Mammary epithelial cell (primary cell): ENCODE data around the gene TULP1.

ENCODE experiments used
- CTCF ChIP-seq, 2 donors: IDR thresholded peaks in 1 of 2; conservative IDR thresholded peaks in 1 of 2; 2 replicates each; pipeline ENCODE4 v1.5.1; 2011 to 2012; ENCODE audit warnings: inconsistent platforms in 2 of 2, low read length in 2 of 2, mild to moderate bottlenecking in 2 of 2, control low read depth in 1 of 2, low read depth in 1 of 2; ENCODE audit not compliant: insufficient read depth in 1 of 2; ENCODE audit errors: extremely low read depth in 1 of 2
- EZH2 ChIP-seq: IDR thresholded peaks from 2 replicates; pipeline ENCODE4 v1.6.1; 2012; ENCODE audit warnings: low read length, inconsistent platforms, borderline replicate concordance

DNA sequence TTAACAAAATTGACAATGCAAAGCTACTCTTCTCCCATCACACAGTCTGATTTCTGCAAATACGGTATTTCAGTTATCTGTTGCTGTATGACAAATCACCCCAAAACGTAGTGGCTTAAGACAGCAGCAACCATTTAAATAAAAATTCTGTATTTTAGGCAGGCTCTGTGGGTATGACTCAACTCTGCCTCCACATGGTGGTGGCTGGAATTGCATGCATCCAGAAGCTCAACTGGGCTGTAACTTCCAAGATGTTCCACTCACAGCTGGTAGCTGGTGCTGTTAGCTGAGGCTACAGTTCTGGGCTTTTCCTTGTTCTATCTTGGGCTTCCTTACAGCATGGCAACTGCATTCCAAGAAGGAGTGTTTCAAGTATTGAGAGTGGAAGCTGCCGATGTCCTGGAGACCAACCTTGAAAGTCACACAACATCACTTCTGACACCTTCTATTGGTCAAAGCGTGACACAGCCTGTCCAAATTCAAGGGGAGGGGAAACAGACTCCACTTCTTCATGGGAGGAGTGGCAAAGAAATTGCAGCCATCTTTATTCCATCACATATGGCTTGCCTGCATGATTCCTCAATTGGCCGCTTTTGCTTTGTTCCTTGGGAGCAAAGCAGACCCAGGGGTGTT, 39.7 kb upstream of the TULP1 start:
- TF ChIP-seq CTCF (conservative IDR thresholded peaks at IDR 0.05 in 1 of 2, IDR thresholded peaks at IDR 0.05 in 1 of 2; ENCODE audit: extremely low read depth in 1 of 2, insufficient read depth in 1 of 2, low read depth in 1 of 2, low read length in 2 of 2), result peak; percentile 89 to 99
- no peak for TF ChIP-seq EZH2
